ENCODE results near the gene GAB3. TPM values are rescaled to one million over a fixed set of nuclear protein-coding genes. Genes with fewer than 3 reads are reported as not detected.

Gene GAB3
- total RNA-seq, 2 donors from 2014 or later, result 17.7 to 18.4 TPM

Other genes starting within 250 kb of the GAB3 start
- 10 to 100 TPM; 32.5 to 34.0 TPM for gene FAM3A, start 234.8 kb downstream of the GAB3 start, total RNA-seq
- gene G6PD, start 204.2 kb downstream of the GAB3 start, total RNA-seq, result 10 to 100 TPM; 28.5 to 44.9 TPM
- gene IKBKG, start 203.5 kb downstream of the GAB3 start, total RNA-seq, result 10 to 100 TPM; 35.9 to 45.1 TPM
- gene CTAG1A, start 165.9 kb downstream of the GAB3 start, total RNA-seq, result not detected
- gene CTAG1B, start 131.8 kb downstream of the GAB3 start, total RNA-seq, result not detected
- not detected for gene CTAG2, start 97.5 kb downstream of the GAB3 start, total RNA-seq
- 10 to 100 TPM; 46.6 to 60.7 TPM for gene DKC1, start 11.8 kb upstream of the GAB3 start, total RNA-seq
- 10 to 100 TPM in 1 of 2 donors, 1 to 10 TPM in 1; 9.0 to 75.0 TPM for gene MPP1, start 54.4 kb upstream of the GAB3 start, total RNA-seq
- not detected for gene SMIM9, start 83.6 kb upstream of the GAB3 start, total RNA-seq
- gene F8A1, start 135.3 kb upstream of the GAB3 start, total RNA-seq, result 10 to 100 TPM; 18.0 to 19.0 TPM